Gastrocnemius medialis (tissue), 4 donors: ENCODE data around the gene IRF3.

Source experiments
- CTCF ChIP-seq, 5 experiments: fragments of 450-650 bp in 3 of 5; fragments of 200-600 bp in 2 of 5; sonication (generic) in 2 of 5; IDR thresholded peaks in 4 of 5; conservative IDR thresholded peaks in 1 of 5; 1 replicate in 4 of 5; 2 replicates in 1 of 5; pipeline ENCODE4 v1.5.1; 2016 to 2019; ENCODE audit warnings: antibody characterized with exemption in 5 of 5, mild to moderate bottlenecking in 3 of 5, moderate library complexity in 3 of 5
- POLR2A ChIP-seq, 2 donors: fragments of 450-650 bp; IDR thresholded peaks; one replicate each; pipeline ENCODE4 v1.6.1; 2017; ENCODE audit warnings: antibody characterized with exemption in 2 of 2, mild to moderate bottlenecking in 2 of 2, moderate library complexity in 2 of 2

GRCh38 chr19:49660338-49660961, 5.2 kb downstream of the IRF3 start:
- TF ChIP-seq CTCF (IDR thresholded peaks at IDR 0.05 in 4 of 5, conservative IDR thresholded peaks at IDR 0.05 in 1 of 5) (no peak), POLR2A (IDR thresholded peaks at IDR 0.05) (no peak)
